Osteocyte (in vitro differentiated cells): ENCODE measurements around the gene TTC21B. TPM values are rescaled to one million over a fixed set of nuclear protein-coding genes. Genes with fewer than 3 reads are reported as not detected.

Experiments used
- DNase-seq: peaks from one replicate; pipeline ENCODE4 v3.0.0; 2021; ENCODE audit warnings: mixed read lengths; ENCODE audit not compliant: unreplicated experiment; ENCODE audit errors: extremely low spot score
- H3K27ac Mint-ChIP-seq: one replicate; pipeline ENCODE4 v1.8.0; 2021; ENCODE audit warnings: mild to moderate bottlenecking, mixed read lengths; ENCODE audit not compliant: unreplicated experiment
- H3K27me3 Mint-ChIP-seq: one replicate; pipeline ENCODE4 v1.8.0; 2021; ENCODE audit warnings: mixed read lengths; ENCODE audit not compliant: unreplicated experiment
- H3K36me3 Mint-ChIP-seq: one replicate; pipeline ENCODE4 v1.8.0; 2021; ENCODE audit warnings: mixed read lengths; ENCODE audit not compliant: unreplicated experiment
- H3K4me1 Mint-ChIP-seq: one replicate; pipeline ENCODE4 v1.8.0; 2021; ENCODE audit warnings: mixed read lengths; ENCODE audit not compliant: unreplicated experiment
- H3K4me3 Mint-ChIP-seq: one replicate; pipeline ENCODE4 v1.8.0; 2021; ENCODE audit warnings: mild to moderate bottlenecking, moderate library complexity, mixed read lengths; ENCODE audit not compliant: unreplicated experiment
- H3K9me3 Mint-ChIP-seq: one replicate; pipeline ENCODE4 v1.8.0; 2021; ENCODE audit warnings: mixed read lengths; ENCODE audit not compliant: unreplicated experiment
- CTCF ChIP-seq: fragments of 200-600 bp; sonication (generic); IDR thresholded peaks from 2 replicates; pipeline ENCODE4 v1.5.0; 2021; ENCODE audit warnings: antibody characterized with exemption, mild to moderate bottlenecking, moderate library complexity
- total RNA-seq: library from RNA; stranded (reverse); gene quantifications from 2 replicates; pipeline ENCODE4 v1.2.1, GENCODE V29; 2021

TTC21B gene
- total RNA-seq, 1 donor from 2014 or later = 25.1 TPM

GRCh38 chr2:165898381-165898780 is 55.2 kb downstream of the TTC21B start:
- Mint-ChIP-seq H3K4me1 (peaks cover 43% of the 10 kb centered on the region), H3K9me3 (no peaks in the 10 kb centered on the region), H3K36me3 (peaks cover 50% of the 10 kb centered on the region), H3K27ac (peak overlapping the region; percentile 64), H3K4me3 (no peak overlapping the region), H3K27me3 (no peaks in the 10 kb centered on the region)
- DNase-seq = no peak
- no peak for TF ChIP-seq CTCF

GRCh38 chr2:165897726-165898125 is 55.9 kb downstream of the TTC21B start:
- Mint-ChIP-seq H3K27me3 (no peaks in the 10 kb centered on the region), H3K4me3 (no peak overlapping the region), H3K36me3 (peaks cover 50% of the 10 kb centered on the region), H3K9me3 (no peaks in the 10 kb centered on the region), H3K4me1 (peaks cover 37% of the 10 kb centered on the region), H3K27ac (peak overlapping the region; percentile 64)
- no peak for DNase-seq
- TF ChIP-seq CTCF = no peak

GRCh38 chr2:165897074-165897473 is 56.5 kb downstream of the TTC21B start:
- no peak for DNase-seq
- no peak overlapping the region for H3K4me3 Mint-ChIP-seq
- no peak overlapping the region for H3K27ac Mint-ChIP-seq
- no peaks in the 10 kb centered on the region for H3K27me3 Mint-ChIP-seq
- peaks cover 32% of the 10 kb centered on the region for H3K4me1 Mint-ChIP-seq
- no peaks in the 10 kb centered on the region for H3K9me3 Mint-ChIP-seq
- TF ChIP-seq CTCF = no peak
- peaks cover 53% of the 10 kb centered on the region for H3K36me3 Mint-ChIP-seq

- Mint-ChIP-seq H3K9me3 (no peaks in the 10 kb centered on the region), H3K36me3 (peaks cover 50% of the 10 kb centered on the region), H3K27ac (no peak overlapping the region), H3K4me3 (no peak overlapping the region), H3K27me3 (no peaks in the 10 kb centered on the region), H3K4me1 (peaks cover 27% of the 10 kb centered on the region)
- no peak for DNase-seq
- no peak for TF ChIP-seq CTCF
Observed at GRCh38 chr2:165895974-165896373, 57.6 kb downstream of the TTC21B start.

GRCh38 chr2:165893556-165893955 is 60.0 kb downstream of the TTC21B start:
- peaks cover 15% of the 10 kb centered on the region for H3K4me1 Mint-ChIP-seq
- DNase-seq = no peak
- no peak for TF ChIP-seq CTCF
- no peaks in the 10 kb centered on the region for H3K27me3 Mint-ChIP-seq
- H3K36me3 Mint-ChIP-seq = peaks cover 54% of the 10 kb centered on the region
- H3K9me3 Mint-ChIP-seq = no peaks in the 10 kb centered on the region
- H3K4me3 Mint-ChIP-seq = no peak overlapping the region
- H3K27ac Mint-ChIP-seq = no peak overlapping the region
